GM21786 (cell line): ENCODE data around the gene GSTM5.
"Not testable (repeated sequence)": the region's sequence is repeated elsewhere in the genome, so short reads cannot be mapped to it uniquely, and the experiment has no call there.

ENCODE experiments used
- ATAC-seq: cut with Tn5 transposase; IDR thresholded peaks from one replicate; pipeline ENCODE4 v1.9.1; 2021; ENCODE audit not compliant: unreplicated experiment

The GSTM5 gene

DNA sequence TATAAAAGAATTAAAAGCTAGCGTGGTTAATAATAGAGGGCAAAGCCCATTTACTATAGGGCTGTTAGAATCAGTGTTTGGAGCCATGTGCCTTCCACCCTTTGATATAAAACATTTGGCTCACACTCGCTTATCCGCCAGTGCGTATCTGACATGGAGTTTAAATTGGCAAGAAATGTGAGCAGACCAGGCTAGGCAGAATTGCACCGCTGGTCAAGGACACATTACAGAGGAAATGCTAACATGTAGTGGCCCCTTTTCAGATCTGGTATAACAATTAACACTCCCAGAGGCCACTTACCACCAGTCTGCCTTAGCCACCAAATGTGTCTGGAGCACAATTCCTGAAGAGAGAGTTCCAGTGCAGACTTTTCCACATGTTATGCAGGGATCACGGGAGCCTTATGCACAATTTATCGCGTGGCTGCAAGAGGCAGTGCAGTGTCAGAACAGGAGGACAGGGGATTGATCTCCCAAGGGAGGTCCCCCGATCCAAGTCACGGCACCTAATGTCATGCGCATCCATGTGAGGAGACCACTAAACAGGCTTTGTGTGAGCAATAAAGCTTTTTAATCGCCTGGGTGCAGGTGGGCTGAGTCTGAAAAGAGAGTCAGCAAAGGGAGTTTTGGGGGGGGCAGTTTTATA, 14.8 kb downstream of the GSTM5 start:
- no peak for ATAC-seq

DNA sequence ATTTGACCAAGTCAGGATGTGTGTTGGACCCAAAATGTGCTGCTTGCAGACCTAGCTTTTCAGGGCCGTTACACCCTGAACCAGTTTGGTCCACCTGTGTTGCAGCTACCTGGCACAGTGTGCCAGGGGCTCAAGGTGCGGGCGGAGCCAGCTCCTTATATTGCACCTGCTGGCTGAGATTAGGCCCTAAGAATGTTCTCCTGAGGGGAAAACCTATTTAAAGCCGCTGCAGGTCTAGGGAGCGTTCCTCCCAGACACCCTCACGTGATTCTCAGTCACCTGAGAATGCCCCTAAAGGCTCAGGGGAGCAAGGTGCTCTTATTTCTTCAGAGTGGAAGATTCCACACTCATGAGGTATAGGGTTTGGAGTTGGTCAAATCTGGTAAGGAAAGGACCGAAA, 16.8 kb downstream of the GSTM5 start:
- no peak for ATAC-seq

- no peak for ATAC-seq
These were observed 18.6 kb downstream of the GSTM5 start for GRCh38 chr1:109730666-109731065.

- ATAC-seq = no peak
These were observed 20.4 kb downstream of the GSTM5 start for GRCh38 chr1:109732390-109732881.

- no peak for ATAC-seq
These were observed 21.3 kb downstream of the GSTM5 start for GRCh38 chr1:109733236-109733870.

GRCh38 chr1:109739738-109740614, 27.9 kb downstream of the GSTM5 start:
- no peak for ATAC-seq

DNA sequence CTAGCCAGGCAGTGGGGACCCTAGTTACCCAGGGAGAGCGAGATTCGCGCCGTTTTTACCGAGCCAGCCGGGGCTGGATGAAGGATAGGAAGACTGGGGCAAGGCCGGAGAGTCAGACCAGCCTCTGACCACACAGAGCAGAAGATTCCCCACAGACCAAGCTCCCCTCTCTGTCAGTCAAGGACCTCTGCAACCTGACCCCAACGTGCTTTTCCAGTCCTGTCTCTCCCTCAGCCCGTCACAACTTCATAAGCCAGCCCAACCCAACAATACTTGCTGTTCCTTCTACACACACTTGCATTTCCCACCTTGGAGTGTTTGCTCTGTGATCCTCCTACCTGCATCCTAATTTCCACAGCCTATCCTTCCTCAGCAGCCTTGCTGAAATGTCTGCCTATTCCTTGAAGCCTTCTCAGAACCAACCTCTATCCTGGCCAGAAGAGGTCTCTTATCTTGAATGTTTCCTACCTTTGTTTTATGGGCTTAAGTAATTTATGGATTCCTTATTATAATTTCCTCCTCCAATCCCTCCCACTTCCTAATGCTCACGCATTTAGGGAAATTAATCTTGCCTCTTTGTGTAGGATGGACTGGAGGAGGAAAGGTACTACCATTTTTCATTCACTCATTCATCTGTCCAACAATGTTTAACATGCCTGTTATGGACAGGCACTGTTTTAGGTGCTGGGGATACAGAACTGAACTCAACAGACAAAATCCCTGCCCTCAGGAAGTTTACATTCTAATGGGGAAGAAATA, 28.7 kb downstream of the GSTM5 start, which contains the start of gene GSTM3:
TSS of gene GSTM3 (minus strand) at position 424 of the 759 bp plus-strand sequence. CDS start 751 bp downstream, outside the sequence.
- no peak for ATAC-seq

DNA sequence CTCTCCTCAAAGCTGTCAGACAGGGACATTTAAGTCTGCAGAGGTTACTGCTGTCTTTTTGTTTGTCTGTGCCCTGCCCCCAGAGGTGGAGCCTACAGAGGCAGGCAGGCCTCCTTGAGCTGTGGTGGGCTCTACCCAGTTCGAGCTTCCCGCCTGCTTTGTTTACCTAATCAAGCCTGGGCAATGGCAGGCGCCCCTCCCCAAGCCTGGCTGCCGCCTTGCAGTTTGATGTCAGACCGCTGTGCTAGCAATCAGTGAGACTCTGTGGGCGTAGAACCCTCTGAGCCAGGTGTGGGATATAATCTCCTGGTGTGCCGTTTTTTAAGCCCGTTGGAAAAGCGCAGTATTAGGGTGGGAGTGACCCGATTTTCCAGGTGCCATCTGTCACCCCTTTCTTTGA, 36.3 kb downstream of the GSTM5 start:
- not testable (repeated sequence) for ATAC-seq

- no peak for ATAC-seq
These were observed 37.2 kb downstream of the GSTM5 start for GRCh38 chr1:109749221-109749620.

DNA sequence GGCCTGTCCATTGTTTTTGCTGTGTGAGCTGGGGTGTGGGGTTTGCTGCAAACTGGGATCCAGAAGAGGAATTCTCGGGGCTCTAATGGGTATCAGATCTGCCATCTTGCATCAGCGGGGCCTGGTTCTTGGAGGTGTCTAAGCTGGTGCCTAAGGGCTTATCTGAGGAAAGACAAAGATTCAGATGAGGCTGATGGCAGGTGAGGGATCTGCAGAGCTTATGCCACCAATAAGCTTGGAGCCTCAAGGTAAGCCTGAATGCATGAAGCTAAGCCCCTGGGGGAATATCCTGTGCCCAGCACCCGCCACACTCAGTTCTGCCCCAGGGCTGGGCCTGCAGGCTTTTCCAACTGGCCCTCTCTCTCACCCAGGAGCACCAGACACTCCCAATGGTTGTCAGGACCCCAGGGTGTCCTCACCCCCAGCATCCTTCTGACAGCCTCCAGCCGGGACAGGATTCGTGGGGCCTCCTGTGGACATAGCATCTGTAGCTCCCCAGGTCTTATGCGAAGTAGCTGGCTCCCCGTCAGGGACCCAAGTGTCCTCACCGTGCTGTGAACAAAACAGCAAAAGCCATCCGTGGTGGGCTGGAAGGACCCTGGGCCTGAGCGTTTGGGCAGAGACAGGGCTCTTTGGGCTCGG, 38.3 kb downstream of the GSTM5 start:
- ATAC-seq = no peak

DNA sequence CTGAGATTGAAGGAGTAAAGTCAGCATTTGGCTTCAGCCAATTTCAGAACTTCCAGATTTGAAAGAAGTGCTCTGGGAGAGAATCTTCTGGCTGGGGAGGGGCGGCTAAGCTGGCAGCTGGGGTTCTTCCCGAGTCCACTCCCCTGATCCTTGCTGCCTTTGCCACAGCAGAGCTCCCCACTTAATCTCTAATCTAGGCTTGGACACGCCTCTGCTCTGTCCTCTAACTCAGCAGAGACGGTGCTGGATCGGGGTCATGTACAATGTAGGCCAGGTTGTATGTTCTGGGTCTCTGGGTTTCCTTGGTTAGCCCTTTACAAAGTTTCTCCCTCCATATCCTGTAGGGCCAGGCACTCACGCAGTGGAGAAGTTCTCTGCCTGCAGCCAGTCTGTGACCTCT, 38.9 kb downstream of the GSTM5 start:
- no peak for ATAC-seq

DNA sequence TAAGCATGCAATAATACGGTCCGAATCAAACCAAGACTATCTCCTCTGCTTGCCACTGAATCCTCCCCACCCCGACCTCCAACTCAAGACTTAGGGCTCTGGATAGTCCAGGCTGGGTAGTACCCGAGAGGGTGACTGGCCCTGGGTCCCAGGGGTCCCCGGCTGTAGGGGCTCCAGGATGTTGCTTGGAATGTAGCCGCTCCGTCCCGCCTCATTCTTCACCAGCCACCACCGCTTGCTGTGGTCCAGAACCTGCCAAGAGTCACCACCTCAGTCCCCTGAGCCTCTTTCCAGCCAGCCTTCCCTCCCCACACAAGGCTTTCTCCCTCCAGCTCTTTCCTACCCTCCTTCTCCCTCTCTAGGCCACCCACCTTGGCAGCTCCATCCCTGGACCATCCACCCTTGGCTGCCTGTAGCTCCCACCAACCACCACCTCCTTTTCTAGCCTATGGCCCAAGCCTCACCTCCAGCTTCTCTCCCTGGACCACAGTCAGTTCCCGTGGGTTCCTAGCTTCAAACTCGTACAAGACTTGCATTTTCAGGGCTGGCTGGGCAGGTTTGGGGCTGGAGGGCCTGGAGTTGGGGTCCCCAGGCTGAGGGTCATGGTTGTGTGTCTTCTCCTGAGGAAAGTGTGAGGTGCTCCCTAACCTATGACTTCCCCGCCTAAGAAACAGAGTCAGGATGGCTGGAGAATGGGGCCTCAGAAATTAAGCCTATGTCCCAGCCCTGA, 39.6 kb downstream of the GSTM5 start:
- ATAC-seq = no peak

DNA sequence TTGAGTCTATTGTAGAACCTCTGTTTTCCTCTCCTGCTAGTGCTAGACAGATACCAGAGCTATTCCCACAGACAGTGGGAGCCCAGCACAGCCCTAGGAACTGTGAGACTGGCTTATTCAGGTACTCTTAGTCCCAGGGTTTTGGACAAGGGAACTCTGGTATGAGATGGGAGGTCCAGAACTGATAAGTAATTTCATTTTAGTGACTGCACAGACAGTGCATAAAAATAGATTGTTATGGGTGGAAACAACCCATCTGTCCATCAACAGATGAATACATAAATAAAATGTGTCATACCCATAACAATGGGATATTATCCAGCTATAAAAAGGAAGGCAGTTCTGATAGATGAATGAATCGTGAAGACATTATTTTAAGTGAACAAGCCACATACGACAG, 42.7 kb downstream of the GSTM5 start:
- no peak for ATAC-seq

GRCh38 chr1:109756325-109756724, 44.3 kb downstream of the GSTM5 start:
- ATAC-seq = not testable (repeated sequence)

DNA sequence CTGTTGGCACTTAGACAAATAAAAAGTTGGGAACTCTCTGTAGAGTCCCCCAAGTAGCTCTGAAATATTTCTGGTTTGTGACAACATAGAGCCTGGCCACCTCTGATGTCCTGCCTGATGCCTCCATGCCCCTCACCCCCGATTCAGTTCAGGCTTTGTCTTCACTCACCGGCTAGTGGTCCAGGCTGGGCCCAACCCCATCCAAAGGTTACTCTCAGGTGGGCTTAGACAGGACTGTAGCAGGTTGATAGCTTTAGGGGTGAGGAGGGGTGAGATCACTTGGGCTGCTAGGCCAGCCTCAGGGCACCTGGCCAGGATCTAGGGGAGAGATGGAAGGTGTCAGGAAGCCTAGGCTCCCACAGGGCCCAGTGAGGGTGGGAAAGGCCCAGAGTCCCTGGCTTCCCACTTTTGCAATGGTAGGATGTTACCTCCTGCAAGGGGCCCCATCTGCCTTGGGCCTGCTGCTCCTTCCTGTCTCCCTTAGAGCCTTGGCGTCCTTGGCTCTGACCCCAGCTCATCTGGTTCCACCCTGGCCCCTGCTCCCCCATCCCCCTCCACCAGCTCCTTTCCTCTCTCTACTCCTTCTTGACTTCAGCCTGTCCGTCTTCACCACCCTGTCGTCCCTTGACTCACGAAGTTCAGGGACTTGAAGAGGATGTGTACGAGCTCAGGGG, 44.9 kb downstream of the GSTM5 start:
- no peak for ATAC-seq

GRCh38 chr1:109757936-109758786, 46.1 kb downstream of the GSTM5 start:
- no peak for ATAC-seq

DNA sequence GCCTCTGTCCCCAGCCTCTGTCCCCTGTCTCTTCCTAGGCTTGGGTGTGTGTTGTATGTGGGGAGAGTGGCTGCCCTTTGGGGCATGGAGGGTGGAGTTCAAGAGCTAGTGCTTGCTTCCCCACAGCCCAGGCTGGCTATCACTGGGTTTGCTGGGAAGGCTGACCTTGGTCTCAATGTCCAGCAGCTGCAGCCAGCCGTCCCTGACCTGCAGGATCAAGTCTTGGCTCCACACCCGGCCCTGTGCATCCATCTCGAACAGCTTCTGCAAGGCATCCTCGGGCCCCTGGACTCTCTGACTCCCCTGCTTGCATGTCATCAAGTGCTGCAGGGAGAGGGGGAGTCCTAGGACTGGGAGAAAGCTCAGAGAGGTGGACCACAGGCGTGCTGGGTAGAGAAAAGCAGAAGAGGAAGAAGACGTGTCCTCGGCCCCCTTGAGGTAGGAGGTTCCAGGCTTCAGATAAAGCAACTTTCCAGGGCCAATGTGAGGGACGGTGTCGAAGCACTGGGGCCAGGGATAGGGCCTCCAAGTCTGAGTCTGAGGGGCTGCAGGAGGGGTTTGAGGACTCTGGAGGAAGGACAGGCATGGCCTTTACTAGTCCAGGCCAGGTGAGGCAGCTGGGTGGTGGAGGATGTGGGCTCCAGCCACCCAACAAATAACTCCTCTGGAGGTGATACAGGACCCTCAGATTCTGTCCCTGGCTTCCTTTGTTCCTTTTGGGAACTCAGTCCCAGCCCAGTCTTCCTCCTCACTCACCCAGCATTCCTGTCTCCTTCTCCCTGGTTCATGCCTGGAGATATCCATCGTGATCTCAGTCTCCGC, 47.7 kb downstream of the GSTM5 start:
- ATAC-seq = no peak
